Activated B cell treated with CpG ODN at 0.5 μM for 24 hours (primary cell): ENCODE measurements around the gene CDX1. TPM values are rescaled to one million over a fixed set of nuclear protein-coding genes. Genes with fewer than 3 reads are reported as not detected.

Experiments
- ATAC-seq: fragments of 200-7000 bp; cut with Tn5 transposase; one replicate; pipeline ENCODE4 v1.10.0; 2021; ENCODE audit warnings: low read depth, mild to moderate bottlenecking, moderate library complexity
- CTCF ChIA-PET: fragments of 350-600 bp; sonication (Branson Sonifier 250); formaldehyde crosslinking; loops from one replicate; lab custom pipeline; 2021; ENCODE audit warnings: antibody characterized with exemption; lab: Charles Lee
- POLR2A ChIA-PET: fragments of 350-600 bp; sonication (Branson Sonifier 250); formaldehyde crosslinking; loops from one replicate; lab custom pipeline; 2021; ENCODE audit warnings: antibody characterized with exemption; lab: Charles Lee
- DNase-seq: peaks from one replicate; pipeline ENCODE4 v3.0.0; 2022
- H3K27ac Mint-ChIP-seq: one replicate; pipeline ENCODE4 v1.8.0; 2020; ENCODE audit warnings: mixed read lengths
- H3K27me3 Mint-ChIP-seq: one replicate; pipeline ENCODE4 v1.8.0; 2021; ENCODE audit warnings: mixed read lengths
- H3K36me3 Mint-ChIP-seq: one replicate; pipeline ENCODE4 v1.8.0; 2021; ENCODE audit warnings: low read depth, mixed read lengths
- H3K4me1 Mint-ChIP-seq: one replicate; pipeline ENCODE4 v1.8.0; 2021; ENCODE audit warnings: mixed read lengths
- H3K4me3 Mint-ChIP-seq: one replicate; pipeline ENCODE4 v1.8.0; 2020; ENCODE audit warnings: mild to moderate bottlenecking, mixed read lengths
- H3K9me3 Mint-ChIP-seq: one replicate; pipeline ENCODE4 v1.8.0; 2020; ENCODE audit warnings: mixed read lengths
- CTCF ChIP-seq: fragments of 200-600 bp; IDR thresholded peaks from one replicate; pipeline ENCODE4 v1.8.0; 2022; ENCODE audit warnings: antibody characterized with exemption, mild to moderate bottlenecking
- intact Hi-C: fragments of 100-400 bp; cut with micrococcal nuclease; formaldehyde crosslinking; loops from one replicate; pipeline ENCODE4 v1.15.1; 2024
- total RNA-seq: library from RNA; stranded (reverse); gene quantifications from 2 replicates; pipeline ENCODE4 v1.2.3, GENCODE V29; 2022

The CDX1 gene
- total RNA-seq, 1 donor from 2014 or later, result not detected

- Mint-ChIP-seq H3K27me3 (no peaks in the 10 kb centered on the region), H3K9me3 (no peaks in the 10 kb centered on the region), H3K4me3 (no peak overlapping the region), H3K4me1 (no peaks in the 10 kb centered on the region), H3K27ac (no peak overlapping the region), H3K36me3 (no peaks in the 10 kb centered on the region)
- DNase-seq (no peak), ATAC-seq (no peak)
- ChIA-PET CTCF (no interaction called here), POLR2A (no interaction called here)
- intact Hi-C loops, result no loop called here
- no peak for TF ChIP-seq CTCF
Observed at GRCh38 chr5:150120062-150120441, 46.5 kb upstream of the CDX1 start.

GRCh38 chr5:150120617-150121447 lies 45.7 kb upstream of the CDX1 start:
- no peak for ATAC-seq
- intact Hi-C loops, result no loop called here
- H3K9me3 Mint-ChIP-seq, result no peaks in the 10 kb centered on the region
- no peak for TF ChIP-seq CTCF
- DNase-seq, result no peak
- H3K36me3 Mint-ChIP-seq, result no peaks in the 10 kb centered on the region
- H3K27me3 Mint-ChIP-seq, result no peaks in the 10 kb centered on the region
- H3K4me3 Mint-ChIP-seq, result no peak overlapping the region
- ChIA-PET CTCF (no interaction called here), POLR2A (no interaction called here)
- no peak overlapping the region for H3K27ac Mint-ChIP-seq
- no peaks in the 10 kb centered on the region for H3K4me1 Mint-ChIP-seq

- Mint-ChIP-seq H3K4me3 (no peak overlapping the region), H3K9me3 (no peaks in the 10 kb centered on the region)
Observed at GRCh38 chr5:150121448-150122157, 45.0 kb upstream of the CDX1 start.

GRCh38 chr5:150122158-150122510 lies 44.4 kb upstream of the CDX1 start:
- POLR2A ChIA-PET, result no interaction called here
- TF ChIP-seq CTCF, result no peak
- no peak overlapping the region for H3K4me3 Mint-ChIP-seq
- H3K27me3 Mint-ChIP-seq, result no peaks in the 10 kb centered on the region
- intact Hi-C loops, result no loop called here
- H3K4me1 Mint-ChIP-seq, result no peaks in the 10 kb centered on the region
- peak overlapping the region; percentile 19 for H3K27ac Mint-ChIP-seq
- no peaks in the 10 kb centered on the region for H3K9me3 Mint-ChIP-seq
- ATAC-seq (peak; percentile 25), DNase-seq (no peak)
- CTCF ChIA-PET, result no interaction called here
- H3K36me3 Mint-ChIP-seq, result no peaks in the 10 kb centered on the region

More at GRCh38 chr5:150121448-150122157, 45.0 kb upstream of the CDX1 start:
- Mint-ChIP-seq H3K4me1 (no peaks in the 10 kb centered on the region), H3K27ac (no peak overlapping the region), H3K36me3 (no peaks in the 10 kb centered on the region), H3K27me3 (no peaks in the 10 kb centered on the region)
- DNase-seq, result no peak
- ChIA-PET POLR2A (no interaction called here), CTCF (no interaction called here)
- intact Hi-C loops, result no loop called here
- TF ChIP-seq CTCF, result no peak
- no peak for ATAC-seq
